GM20431 (cell line): ENCODE measurements around the gene OR5M8.

Experiments used
- in situ Hi-C: fragments of 300-500 bp; cut with MseI, MboI; formaldehyde crosslinking; loops from one replicate; pipeline ENCODE4 v1.15.0; 2020; ENCODE audit warnings: low sequenced_read_pairs; ENCODE audit not compliant: unreplicated experiment

The OR5M8 gene

GRCh38 chr11:56491270-56491669 lies at the start of gene OR5M8:
Gene OR5M8, minus strand, starts transcription at chr11:56491370. Its CDS starts 0 bp downstream, at chr11:56491370.
- in situ Hi-C loops = no loop called here

- in situ Hi-C loops = no loop called here
Observed at GRCh38 chr11:56533054-56533740, 42.0 kb upstream of the OR5M8 start.

GRCh38 chr11:56531856-56532255 lies 40.7 kb upstream of the OR5M8 start:
- in situ Hi-C loops = no loop called here

GRCh38 chr11:56522008-56522407 lies 30.8 kb upstream of the OR5M8 start:
- in situ Hi-C loops = no loop called here

- in situ Hi-C loops = no loop called here
Observed at GRCh38 chr11:56513280-56513679, 22.1 kb upstream of the OR5M8 start.

- in situ Hi-C loops = no loop called here
Observed at GRCh38 chr11:56509439-56509838, 18.3 kb upstream of the OR5M8 start.

GRCh38 chr11:56497010-56497409 lies 5.8 kb upstream of the OR5M8 start:
- in situ Hi-C loops = no loop called here

GRCh38 chr11:56495117-56495516 lies 3.9 kb upstream of the OR5M8 start:
- in situ Hi-C loops = no loop called here

GRCh38 chr11:56486801-56487200 lies 4.4 kb downstream of the OR5M8 start:
- in situ Hi-C loops = no loop called here

- in situ Hi-C loops = no loop called here
Observed at GRCh38 chr11:56474729-56475235, 16.4 kb downstream of the OR5M8 start.

GRCh38 chr11:56473252-56473651 lies 17.9 kb downstream of the OR5M8 start, which contains the start of gene OR5M3:
Gene OR5M3, minus strand, starts transcription at chr11:56473352. Its CDS starts 2,855 bp downstream, at chr11:56470497.
- in situ Hi-C loops = no loop called here

GRCh38 chr11:56457076-56457475 lies 34.1 kb downstream of the OR5M8 start:
- in situ Hi-C loops = no loop called here

- in situ Hi-C loops = no loop called here
Observed at GRCh38 chr11:56453521-56453920, 37.6 kb downstream of the OR5M8 start.
